Cardiac septum (tissue), 1 donor: ENCODE measurements around the gene IL22RA1. TPM values are rescaled to one million over a fixed set of nuclear protein-coding genes. Genes with fewer than 3 reads are reported as not detected.
A peak's percentile ranks its signal among the peaks of the same experiment; 100 is the strongest.

Experiments used
- DNase-seq: peaks from one replicate; pipeline ENCODE4 v3.0.0-alpha.2; 2020; ENCODE audit warnings: low spot score
- intact Hi-C: fragments of 100-400 bp; cut with DNase I; formaldehyde crosslinking; loops from one replicate; pipeline ENCODE4 v1.14.0; 2022
- total RNA-seq: library from RNA; stranded (reverse); fragmentation: NEBNext Ultra II Directional; extraction: Animal tissue kit (Norgen Biotek cat#: 25700); gene quantifications from one replicate; pipeline ENCODE4 v1.2.1, GENCODE V29; 2021
- donor health status: DM: no; HTN: no; CAD: no.

The IL22RA1 gene
- total RNA-seq, 1 donor from 2014 or later: 0.35 TPM

DNA sequence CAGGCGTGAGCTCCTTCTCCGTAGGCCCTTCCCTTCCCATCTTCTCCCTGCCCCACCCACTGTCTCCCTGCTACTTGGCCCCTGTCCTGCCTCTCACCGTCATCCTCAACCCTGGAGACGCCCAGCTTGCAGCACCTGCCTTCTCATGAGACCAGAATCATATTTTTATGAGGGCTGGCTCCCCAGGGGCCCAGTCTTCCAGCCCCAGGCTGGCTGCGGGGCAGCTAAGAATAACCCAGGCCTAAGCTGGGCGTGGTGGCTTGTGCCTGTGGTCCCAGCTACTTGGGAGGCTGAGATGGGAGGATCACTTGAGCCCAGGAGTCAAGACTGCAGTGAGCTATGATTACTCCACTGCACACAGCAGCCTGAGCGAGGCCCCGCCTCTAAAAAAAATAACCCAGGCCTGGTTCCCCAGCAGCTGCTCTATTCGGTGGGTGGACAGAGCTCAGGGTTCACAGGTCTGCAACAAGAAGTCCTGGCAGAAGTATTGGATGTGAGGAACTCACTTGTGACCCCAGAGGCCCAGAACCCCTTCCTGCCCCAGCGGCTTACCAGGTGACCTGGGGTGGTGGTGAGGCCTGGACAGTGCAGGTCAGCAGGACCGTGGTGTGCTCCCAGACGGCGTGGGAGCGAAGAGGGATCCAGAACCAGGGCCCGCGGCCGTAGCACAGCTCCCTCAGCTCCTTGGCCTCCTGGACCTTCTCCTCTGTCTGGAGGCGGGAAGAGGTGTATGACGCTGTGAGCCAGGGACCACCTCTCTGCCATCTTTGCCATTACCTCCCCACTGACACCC lies 37.4 kb downstream of the IL22RA1 start:
- no peak for DNase-seq
- intact Hi-C loops: no loop called here

DNA sequence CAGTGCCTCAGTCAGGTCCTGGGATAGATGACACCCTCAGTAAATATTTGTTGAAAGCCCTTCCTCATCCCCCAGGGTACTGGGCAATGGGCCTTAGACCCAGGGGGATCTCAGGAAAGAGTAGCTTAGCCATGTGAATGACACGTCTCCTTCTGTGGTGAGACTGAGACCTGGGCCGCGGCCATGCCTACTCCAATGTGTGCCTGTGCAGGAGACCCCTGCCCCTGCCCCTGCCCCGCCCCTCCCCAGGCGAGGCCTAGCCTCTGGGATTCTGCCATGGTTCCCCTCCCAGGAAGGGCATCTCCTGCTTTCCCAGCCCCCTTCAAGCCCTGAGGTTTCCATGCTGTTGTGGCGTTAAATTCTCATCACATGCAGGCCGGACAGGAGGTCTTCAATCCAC lies 38.1 kb downstream of the IL22RA1 start:
- intact Hi-C loops: no loop called here
- no peak for DNase-seq

DNA sequence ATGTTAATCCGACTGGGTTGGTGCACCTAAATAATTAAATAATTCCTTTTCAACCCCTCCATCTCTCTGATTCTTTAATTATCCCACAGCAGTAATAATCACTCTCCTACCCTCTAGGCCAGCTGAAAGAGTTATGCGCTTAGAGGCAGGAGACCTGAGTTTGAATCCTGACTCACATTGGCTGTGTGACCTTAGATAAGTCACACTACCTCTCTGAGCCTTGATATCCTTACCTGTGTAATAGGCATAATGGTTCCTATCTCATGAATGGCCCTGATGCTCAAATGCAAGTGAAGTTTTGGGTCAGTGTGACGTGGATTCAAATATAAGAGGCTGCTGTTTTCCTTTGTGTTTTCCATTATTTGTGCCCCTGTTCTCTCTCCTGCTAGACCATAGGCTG lies 39.1 kb downstream of the IL22RA1 start:
- no peak for DNase-seq
- intact Hi-C loops: no loop called here

DNA sequence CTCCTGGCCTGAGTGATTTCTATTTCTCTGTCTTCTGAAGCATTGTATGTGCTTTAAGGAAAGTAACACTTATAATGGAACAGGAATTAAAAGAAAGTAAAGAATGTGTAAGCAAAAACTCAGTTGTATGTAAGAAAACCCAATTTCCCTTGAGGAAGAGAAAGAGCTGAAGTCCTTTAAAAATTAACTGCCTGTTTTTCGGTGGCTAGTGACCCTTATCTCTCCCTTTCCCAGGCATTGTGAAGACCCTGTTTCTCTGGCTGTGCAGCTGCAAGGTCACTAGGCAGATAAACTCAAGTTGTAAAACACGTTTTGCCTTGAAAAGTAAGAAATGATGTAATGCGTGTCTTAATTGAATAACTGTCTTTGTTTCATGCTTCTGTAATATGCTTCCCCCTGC lies 39.5 kb downstream of the IL22RA1 start:
- no peak for DNase-seq
- intact Hi-C loops: no loop called here

DNA sequence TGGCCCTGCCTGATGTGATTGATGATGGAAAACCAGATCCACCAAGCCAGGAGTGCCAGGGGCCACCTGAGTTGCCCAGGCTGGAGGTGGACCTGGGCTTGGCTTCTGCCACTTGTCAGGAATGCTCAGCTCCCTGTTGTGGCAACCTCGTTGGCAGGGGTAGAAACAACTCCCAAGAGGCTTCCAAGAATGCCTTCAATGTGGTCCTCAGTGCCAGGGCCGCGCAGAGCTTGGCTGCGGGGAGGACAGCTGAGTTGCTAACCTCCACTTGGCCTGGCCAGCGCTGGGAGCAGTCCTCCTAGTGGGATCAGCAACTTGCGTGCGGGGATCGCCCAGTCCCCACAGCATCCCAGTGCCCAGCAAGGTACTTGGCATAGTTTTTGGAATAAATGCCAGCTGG lies 40.0 kb downstream of the IL22RA1 start:
- peak; percentile 84 for DNase-seq
- intact Hi-C loops: no loop called here

DNA sequence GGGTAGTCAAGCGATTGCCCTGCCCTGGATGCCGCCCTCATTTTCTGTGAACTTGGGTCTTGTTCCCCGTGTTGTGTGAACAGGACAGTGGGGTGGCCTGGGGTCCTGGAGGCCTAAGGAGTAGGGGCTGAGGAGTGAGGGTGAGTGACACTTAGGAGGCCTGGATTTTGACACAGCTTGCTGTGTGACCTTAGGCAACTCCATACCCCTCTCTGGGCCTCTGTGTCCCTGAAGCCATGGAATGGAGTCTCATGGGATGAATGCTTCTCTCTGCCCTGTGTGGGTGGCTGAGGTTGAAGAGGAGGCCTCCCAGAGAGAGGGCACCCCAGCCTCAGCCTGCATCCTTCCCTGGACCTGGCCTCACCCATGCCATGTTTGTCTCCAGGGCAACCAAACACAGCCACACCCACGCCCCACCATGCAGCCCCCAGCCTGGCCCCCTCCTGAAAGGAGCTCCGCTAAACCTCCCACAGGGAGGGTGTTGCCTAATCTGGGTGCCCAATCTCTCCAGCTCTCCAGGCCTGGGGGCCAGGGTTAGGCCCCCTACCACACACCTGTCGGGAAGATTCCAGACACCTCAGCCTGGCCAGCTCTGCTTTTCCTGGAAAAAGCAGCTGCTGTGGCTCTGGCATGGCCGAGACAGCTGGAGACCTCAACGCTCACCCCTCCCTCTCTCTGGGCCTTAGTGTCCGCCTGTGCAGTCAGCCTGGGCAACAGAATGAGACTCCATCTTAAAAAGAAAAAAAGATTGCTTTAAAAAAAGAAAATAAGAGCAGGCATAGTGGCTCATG lies 40.9 kb downstream of the IL22RA1 start:
- DNase-seq: no peak
- intact Hi-C loops: no loop called here

DNA sequence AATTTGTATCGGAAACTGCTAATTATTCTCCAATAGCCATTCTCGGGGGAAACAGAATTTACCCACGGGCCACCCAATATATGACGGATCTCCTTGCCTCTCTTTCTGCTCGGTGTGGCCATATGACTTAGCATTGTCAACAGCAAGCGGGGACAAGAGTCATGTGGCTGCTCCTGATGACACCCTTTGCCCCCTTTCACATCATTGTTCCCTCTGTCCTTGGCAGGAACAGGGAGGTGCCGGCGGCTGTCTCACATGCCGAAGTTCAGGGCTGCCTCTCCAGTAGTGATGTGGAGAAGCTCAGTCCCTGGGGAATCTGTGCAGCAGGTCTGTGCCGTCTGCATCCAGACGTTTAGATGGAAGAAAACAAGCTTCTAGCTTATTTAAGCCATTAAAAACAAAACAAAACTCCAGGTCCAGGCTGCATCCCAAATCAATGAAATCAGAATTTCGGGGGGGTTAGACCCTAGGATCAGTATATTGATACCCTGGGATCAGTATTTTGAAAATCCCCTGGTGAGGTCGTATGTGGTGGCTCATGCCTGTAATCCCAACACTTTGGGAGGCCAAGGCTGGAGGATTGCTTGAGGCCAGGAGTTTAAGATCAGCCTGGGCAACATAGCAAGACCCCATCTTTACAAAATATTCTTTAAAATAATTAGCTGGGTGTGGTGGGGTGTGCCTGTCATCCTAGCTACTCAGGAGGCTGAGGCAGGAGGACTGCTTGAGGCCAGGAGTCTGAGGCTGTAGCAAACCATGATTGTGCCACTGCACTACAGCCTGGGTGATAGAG lies 41.8 kb downstream of the IL22RA1 start:
- intact Hi-C loops: no loop called here
- no peak for DNase-seq

DNA sequence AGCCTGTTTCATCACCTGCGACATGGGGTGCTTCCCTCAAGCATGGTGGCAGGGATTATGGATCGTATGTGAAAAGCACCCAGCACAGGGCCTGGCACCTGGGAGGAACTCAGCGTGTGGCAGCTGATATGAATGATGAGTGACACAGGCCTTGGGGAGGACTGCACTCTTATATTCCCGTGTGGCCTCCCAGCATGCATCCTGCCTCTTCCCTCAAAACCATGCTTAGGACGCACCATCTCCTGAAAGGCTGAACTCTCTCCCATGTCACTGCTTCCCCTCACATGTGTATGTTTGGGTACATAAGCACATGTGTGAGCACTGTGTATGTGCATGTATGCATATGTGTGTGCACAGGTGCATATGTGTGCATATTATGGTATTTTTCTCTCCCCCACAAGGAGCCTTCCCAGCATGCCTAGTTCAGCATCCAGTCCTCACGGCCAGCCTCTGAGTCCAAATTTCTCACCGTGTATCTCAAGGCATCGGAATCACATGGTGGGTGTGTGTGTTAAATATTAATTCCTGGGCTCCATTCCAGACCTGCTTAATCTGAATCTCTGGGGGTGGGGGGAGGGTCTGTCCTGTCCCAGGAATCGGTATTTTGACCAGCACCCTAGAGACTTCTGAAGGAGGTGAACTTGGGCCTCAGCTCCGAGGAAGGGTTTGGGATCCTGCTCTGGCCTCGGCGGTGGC lies 43.8 kb downstream of the IL22RA1 start:
- intact Hi-C loops: no loop called here
- DNase-seq: no peak

DNA sequence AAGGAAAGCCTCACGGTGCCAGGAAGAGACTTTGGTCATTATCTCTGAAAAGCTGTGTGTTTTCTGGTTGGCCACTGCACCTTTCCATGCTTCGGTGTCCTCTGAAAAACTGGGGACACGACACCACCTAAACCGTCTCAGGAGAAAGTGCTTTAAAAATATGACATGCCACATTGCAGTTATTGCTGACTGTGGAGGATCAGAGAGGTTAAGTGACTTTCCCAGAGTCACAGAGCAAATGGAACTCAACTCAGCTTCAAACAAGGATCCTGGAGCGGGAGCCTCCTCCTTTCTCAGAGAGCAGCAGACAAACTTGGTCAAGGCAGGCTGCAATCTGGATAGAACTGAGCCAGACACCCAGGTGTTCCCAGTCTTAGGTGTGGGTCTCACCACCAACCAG lies 44.8 kb downstream of the IL22RA1 start:
- no peak for DNase-seq
- intact Hi-C loops: no loop called here

DNA sequence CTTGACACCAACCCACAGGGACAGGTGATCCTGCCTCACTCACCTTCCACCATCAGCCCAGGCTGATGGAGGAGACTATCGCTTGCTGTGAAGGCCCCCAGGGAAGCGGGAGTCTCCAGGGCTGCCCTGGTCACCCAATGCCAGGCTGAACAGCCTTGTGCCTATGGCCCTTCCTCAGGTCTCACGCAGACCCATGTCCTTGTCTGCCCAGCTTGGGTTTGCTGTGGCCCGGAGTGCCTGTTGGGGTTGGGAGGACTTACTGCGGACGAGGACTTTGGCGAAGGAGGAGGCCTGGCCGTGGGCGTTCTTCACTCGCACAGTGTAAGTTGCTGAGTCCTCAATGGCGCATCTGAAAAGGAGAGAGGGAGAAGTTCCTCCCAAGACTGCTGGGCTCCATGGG lies 45.3 kb downstream of the IL22RA1 start:
- intact Hi-C loops: no loop called here
- DNase-seq: no peak

DNA sequence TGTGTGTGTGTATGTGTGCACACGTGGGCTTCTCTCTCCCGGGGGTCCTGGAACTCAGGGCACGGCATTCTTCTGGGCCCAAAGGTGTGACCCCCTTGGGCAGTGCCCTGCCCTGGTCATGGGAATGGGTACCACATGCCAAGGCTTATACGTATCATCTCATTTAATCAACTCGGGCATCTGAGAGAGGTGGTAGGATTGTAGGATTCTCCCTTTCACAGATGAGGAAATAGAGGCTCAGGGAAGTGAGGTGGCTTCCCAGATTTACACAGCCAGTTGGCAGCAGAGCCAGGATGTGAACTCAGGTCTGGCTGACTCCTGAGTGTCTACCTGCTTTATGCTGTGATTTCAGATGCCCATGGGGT lies 46.2 kb downstream of the IL22RA1 start:
- no peak for DNase-seq
- intact Hi-C loops: no loop called here

DNA sequence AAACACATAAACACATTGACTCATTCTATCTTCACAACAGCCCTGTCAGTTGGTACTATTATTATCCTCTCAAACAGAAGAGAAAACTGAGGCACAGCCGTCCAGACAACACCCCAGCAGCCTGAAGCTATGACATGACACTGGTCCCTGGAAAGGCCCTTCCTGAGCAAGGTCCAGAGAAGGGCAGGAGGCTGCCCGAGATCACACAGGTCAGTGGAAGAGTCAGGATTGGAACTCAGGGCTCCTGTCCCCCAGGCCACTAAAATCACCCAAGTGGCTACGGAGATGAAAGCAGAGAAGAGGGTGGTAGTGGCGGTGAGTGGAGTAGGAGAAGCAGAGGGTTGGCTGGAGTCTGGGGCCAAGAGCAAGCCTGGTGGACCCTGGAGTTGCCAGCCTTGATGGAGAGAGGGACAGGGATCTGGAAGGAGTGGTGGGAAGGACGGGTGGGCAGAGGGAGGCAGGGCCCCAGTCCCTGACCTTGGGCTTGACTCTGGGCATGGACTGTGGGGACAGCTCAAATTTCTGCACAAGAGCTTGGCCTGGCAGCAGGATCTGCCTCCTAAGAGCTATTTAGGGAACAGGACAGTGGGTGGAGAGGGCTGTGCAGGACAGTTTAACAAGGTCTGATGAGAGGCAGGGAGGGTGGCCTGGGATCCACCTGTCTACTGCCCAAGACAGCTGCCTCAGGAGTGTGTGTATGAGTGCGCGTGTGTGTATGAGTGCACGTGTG lies 46.8 kb downstream of the IL22RA1 start:
- intact Hi-C loops: no loop called here
- DNase-seq: peak; percentile 81

DNA sequence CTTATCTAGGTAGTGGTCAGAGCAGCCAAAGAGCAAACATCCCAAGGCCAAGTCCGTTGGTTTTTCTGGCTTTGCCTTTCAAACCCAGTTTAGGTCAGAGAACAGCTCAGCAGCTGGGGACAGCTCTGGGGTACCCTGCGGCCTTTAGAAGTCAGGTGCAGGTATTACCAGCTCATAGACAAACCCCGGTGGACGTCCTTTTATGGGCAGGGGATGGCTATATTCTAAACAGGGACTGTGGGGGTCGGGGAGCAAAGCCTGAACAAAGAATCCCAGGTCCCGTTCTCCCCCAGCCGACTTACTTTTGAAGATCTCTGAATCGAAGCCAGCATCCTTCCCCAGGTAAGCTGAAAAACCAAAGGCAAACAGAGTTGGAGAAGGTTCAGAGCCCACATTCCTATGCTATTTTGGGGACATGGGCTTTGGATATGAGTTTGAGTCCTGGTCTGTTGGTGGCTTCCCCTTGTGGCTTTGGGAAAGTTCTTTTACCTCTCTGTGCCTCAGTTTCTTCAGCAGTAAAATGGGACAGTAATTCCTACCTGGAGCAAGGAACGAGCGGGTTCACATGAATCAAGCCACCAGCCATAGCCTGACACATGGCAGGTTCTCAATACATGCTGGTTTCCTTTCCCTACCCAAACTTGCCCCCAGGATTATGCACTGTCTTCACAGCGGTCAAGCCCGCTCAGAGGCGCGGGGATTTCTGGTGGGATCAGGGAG lies 47.6 kb downstream of the IL22RA1 start:
- DNase-seq: no peak
- intact Hi-C loops: no loop called here

DNA sequence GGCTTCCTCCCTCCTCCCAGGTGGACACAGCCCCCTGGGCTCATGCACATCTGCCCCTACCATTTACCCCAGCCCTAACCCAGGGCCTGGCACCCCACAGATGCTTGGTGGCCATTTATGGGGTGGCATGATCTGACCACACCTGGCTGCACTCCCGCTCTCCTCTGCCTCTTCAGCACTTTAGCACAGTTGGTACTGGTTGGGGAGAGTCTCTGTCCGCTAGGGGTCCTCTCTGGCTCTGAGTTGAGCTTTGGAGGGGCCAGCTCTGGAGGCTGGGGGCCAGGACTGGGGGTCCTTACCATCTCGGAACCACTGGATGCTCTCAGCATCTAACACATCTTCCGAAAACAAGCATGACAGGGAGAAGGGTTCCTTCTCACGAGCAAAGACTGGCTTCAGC lies 48.4 kb downstream of the IL22RA1 start:
- intact Hi-C loops: no loop called here
- no peak for DNase-seq

DNA sequence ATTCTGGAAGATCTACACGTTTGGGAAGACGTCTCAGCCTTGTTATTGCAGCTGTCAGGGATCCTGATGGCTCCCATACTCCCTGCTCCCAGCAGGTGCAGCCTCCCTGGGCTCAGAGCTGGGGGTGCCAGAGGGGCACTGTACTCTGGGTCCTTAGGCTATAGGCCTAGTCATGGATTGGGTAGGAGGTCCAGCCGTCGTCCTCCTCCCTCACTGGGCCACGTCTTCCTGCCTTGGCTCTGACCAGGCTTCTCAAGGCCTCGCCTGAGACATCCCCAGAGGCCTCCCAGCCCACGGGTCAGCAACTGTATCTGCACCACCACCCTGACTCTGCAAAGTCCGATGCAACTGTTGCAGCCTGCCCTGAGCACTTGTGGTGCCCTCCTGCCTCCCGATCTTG lies 49.2 kb downstream of the IL22RA1 start:
- DNase-seq: no peak
- intact Hi-C loops: no loop called here

DNA sequence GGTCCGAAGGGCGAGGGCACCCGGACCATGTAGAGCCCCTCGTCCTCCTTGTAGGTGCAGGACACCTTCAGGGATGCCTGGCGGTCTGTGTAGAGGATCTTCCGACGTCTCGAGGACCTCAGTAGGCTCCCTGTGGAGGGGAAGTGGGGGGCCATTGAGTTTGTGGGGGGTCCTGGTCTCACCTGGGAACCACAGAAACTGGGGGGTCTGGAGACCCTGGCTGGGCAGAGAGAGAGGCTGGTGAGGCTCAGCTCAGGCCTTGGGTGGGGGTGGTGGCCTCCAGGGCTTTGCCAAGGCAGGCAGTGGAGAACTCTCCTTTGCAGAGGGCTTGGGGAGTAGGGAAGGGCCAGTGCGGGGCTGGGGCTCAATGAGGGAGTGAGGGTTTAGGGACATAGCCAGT lies 50.0 kb downstream of the IL22RA1 start:
- no peak for DNase-seq
- intact Hi-C loops: no loop called here

DNA sequence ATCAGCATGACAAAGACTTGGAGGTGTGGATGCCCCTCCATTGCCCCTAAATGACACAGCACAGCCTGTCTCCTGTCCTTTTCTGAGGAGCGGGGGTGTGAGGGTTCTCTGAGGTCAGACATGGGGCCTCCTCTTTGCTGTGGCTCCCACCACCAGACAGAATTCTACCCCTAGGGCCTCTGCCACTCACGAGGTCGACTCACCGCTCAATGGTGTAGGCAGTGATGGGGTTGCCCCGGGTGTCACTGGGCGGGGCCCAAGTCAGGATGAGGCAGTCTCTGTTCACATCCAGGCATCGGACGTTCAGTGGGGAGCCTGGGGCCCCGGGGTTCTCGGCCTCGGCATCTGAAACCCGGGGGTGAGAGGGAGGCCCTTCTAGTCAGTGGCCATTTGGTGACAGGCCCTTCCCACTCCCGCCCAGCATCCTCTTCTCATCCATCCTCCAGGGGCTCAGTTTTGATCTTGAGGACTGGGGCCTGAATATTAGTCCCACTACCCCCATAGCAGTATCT lies 50.9 kb downstream of the IL22RA1 start:
- DNase-seq: no peak
- intact Hi-C loops: no loop called here

DNA sequence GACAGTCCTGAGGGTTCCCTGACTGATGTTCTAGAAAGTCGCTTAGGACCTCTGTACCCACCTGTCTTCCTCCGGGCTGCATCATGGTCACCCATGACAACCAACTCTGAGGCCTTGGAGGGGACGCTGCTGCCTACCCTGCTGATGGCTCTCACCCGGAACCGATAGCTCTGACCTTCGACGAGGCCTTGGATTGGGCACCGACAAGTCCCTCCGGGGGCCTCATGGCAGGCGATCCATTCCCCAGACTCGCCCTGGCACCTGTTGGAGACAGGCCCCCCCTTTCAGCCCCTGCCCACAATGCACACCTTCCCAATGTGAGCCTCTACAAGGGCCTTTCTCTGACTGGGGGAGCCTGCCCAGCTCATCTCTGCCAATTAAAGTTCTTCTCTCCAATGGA lies 52.2 kb downstream of the IL22RA1 start:
- no peak for DNase-seq
- intact Hi-C loops: no loop called here
